HepG2 (cell line): ENCODE results near the gene MNX1. TPM values are rescaled to one million over a fixed set of nuclear protein-coding genes. Genes with fewer than 3 reads are reported as not detected.
A peak's percentile ranks its signal among the peaks of the same experiment; 100 is the strongest.

ENCODE experiments used
- ATAC-seq: fragments of 200-7000 bp; cut with Tn5 transposase; 3 replicates; pipeline ENCODE4 v1.9.1; 2020; ENCODE audit warnings: mild to moderate bottlenecking, moderate library complexity
- BruUV-seq: library from RNA; stranded (reverse); fragments of 400-500 nt; replicated peaks from 2 replicates; lab custom pipeline; 2021; lab: Mats Ljungman, UMichigan
- CTCF ChIA-PET: fragments of 300-600 bp; formaldehyde crosslinking; extraction: SDS; loops from one replicate; lab custom pipeline; 2021; ENCODE audit warnings: low total read pairs, inconsistent platforms, low intra/inter-chr PET ratio; lab: Yijun Ruan, JAX
- POLR2A ChIA-PET: fragments of 350-600 bp; sonication (Branson Sonifier 250); formaldehyde crosslinking; loops from one replicate; lab custom pipeline; 2020; ENCODE audit warnings: antibody characterized with exemption, inconsistent platforms; lab: Yijun Ruan, JAX
- DNase-seq: peaks from one replicate; pipeline ENCODE4 v3.0.0-alpha.2; 2015; ENCODE audit warnings: low spot score
- FAIRE-seq: peaks from 3 replicates; lab custom pipeline; 2011; peaks lifted over from hg19 to GRCh38; lab: Jason Lieb, UNC
- H2AFZ ChIP-seq: one replicate; pipeline ENCODE4 v1.6.1; 2011; ENCODE audit warnings: low read length, inconsistent platforms
- H3K27ac ChIP-seq: fragments of 300-600 bp; 3 replicates; pipeline ENCODE4 v1.8.0; 2011; ENCODE audit warnings: mixed run types, mild to moderate bottlenecking, mixed read lengths, low read length, inconsistent platforms; ENCODE audit not compliant: insufficient read depth; ENCODE audit errors: extremely low read length
- H3K27me3 ChIP-seq, 2 experiments: fragments of 200-600 bp in 1 of 2; 2 replicates in 1 of 2; 3 replicates in 1 of 2; pipeline versions ENCODE4 v1.6.0 to v1.8.0; 2011; ENCODE audit warnings: low read length in 2 of 2, mild to moderate bottlenecking in 2 of 2, moderate library complexity in 2 of 2, inconsistent platforms in 1 of 2; ENCODE audit not compliant: insufficient read depth in 2 of 2, control insufficient read depth in 1 of 2
- H3K36me3 ChIP-seq, 2 experiments: fragments of 200-600 bp in 1 of 2; replicated peaks in 1 of 2; 2 replicates in 1 of 2; 3 replicates in 1 of 2; pipeline versions ENCODE4 v1.5.1 to v1.8.0; 2011; ENCODE audit warnings: low read length in 2 of 2, inconsistent platforms in 1 of 2; ENCODE audit not compliant: insufficient read depth in 2 of 2, control insufficient read depth in 1 of 2
- H3K4me1 ChIP-seq: 2 replicates; pipeline ENCODE4 v1.5.1; 2012; ENCODE audit warnings: low read length, inconsistent platforms; ENCODE audit not compliant: insufficient read depth
- H3K4me2 ChIP-seq: 2 replicates; pipeline ENCODE4 v1.6.0; 2011; ENCODE audit warnings: low read depth, low read length, inconsistent platforms
- H3K4me3 ChIP-seq, 3 experiments: fragments of 200-600 bp in 1 of 3; sonication (generic), shearing (Covaris generic) in 1 of 3; replicated peaks in 1 of 3; 2 replicates each; pipeline ENCODE4 v1.5.1; 2011 to 2016; ENCODE audit warnings: low read length in 3 of 3, inconsistent platforms in 2 of 3, low read depth in 2 of 3, mild to moderate bottlenecking in 2 of 3, control low read depth in 1 of 3, mixed read lengths in 1 of 3; ENCODE audit not compliant: insufficient read depth in 1 of 3
- H3K79me2 ChIP-seq: one replicate; pipeline ENCODE4 v1.6.1; 2011; ENCODE audit warnings: low read length, inconsistent platforms; ENCODE audit not compliant: insufficient read depth
- H3K9ac ChIP-seq: 2 replicates; pipeline ENCODE4 v1.6.0; 2011; ENCODE audit warnings: mild to moderate bottlenecking, low read depth, low read length, inconsistent platforms; ENCODE audit not compliant: insufficient read depth
- H3K9me3 ChIP-seq: 2 replicates; pipeline ENCODE4 v1.5.1; 2012; ENCODE audit warnings: mild to moderate bottlenecking, low read length
- H4K20me1 ChIP-seq: 2 replicates; pipeline ENCODE4 v1.6.0; 2011; ENCODE audit warnings: inconsistent platforms, mild to moderate bottlenecking, low read length, moderate library complexity; ENCODE audit not compliant: insufficient read depth
- ARNT ChIP-seq: fragments of 450-650 bp; IDR thresholded peaks from 2 replicates; pipeline ENCODE4 v1.6.1; 2017
- ATM ChIP-seq: fragments of 450-650 bp; IDR thresholded peaks from 2 replicates; pipeline ENCODE4 v1.7.1; 2017; ENCODE audit warnings: mild to moderate bottlenecking, borderline replicate concordance
- ELF1 ChIP-seq: sonication (generic); formaldehyde crosslinking; IDR thresholded peaks from 2 replicates; pipeline ENCODE4 v1.4.0; 2020; ENCODE audit warnings: missing genetic modification reagents
- HNF4A ChIP-seq: sonication (generic); formaldehyde crosslinking; IDR thresholded peaks from 2 replicates; pipeline ENCODE4 v1.4.0; 2020; ENCODE audit warnings: missing genetic modification reagents
- MAFG ChIP-seq: sonication (generic); formaldehyde crosslinking; IDR thresholded peaks from 2 replicates; pipeline ENCODE4 v1.5.1; 2020; ENCODE audit warnings: mild to moderate bottlenecking, missing genetic modification reagents
- ONECUT2 ChIP-seq: sonication (generic); formaldehyde crosslinking; IDR thresholded peaks from 2 replicates; pipeline ENCODE4 v1.4.0; 2020; ENCODE audit warnings: missing genetic modification reagents
- PHF21A ChIP-seq: sonication (generic); formaldehyde crosslinking; IDR thresholded peaks from 2 replicates; pipeline ENCODE4 v1.5.0; 2020; ENCODE audit warnings: mild to moderate bottlenecking, missing genetic modification reagents
- SOX6 ChIP-seq, 2 experiments: fragments of 450-650 bp in 1 of 2; sonication (generic) in 1 of 2; formaldehyde crosslinking in 1 of 2; IDR thresholded peaks; 2 replicates each; pipeline versions ENCODE4 v1.4.0 to v1.6.1; 2017 to 2020; ENCODE audit warnings: antibody characterized with exemption in 1 of 2, mild to moderate bottlenecking in 1 of 2, missing genetic modification reagents in 1 of 2
- SPEN ChIP-seq: sonication (generic); formaldehyde crosslinking; IDR thresholded peaks from 2 replicates; pipeline ENCODE4 v1.5.1; 2020; ENCODE audit warnings: low read depth, mild to moderate bottlenecking, missing genetic modification reagents
- TFAP4 ChIP-seq: sonication (generic); IDR thresholded peaks from 2 replicates; pipeline ENCODE4 v1.6.1; 2016; ENCODE audit warnings: low read depth, borderline replicate concordance
- ZNF460 ChIP-seq: sonication (generic); formaldehyde crosslinking; IDR thresholded peaks from 2 replicates; pipeline ENCODE4 v1.5.1; 2020; ENCODE audit warnings: missing genetic modification reagents, mild to moderate bottlenecking, borderline replicate concordance
- ZNF720 ChIP-seq: sonication (generic); formaldehyde crosslinking; IDR thresholded peaks from 2 replicates; pipeline ENCODE4 v1.4.0; 2020; ENCODE audit warnings: missing genetic modification reagents
- ZNF839 ChIP-seq: sonication (generic); formaldehyde crosslinking; IDR thresholded peaks from 2 replicates; pipeline ENCODE4 v1.4.0; 2020; ENCODE audit warnings: missing genetic modification reagents, mild to moderate bottlenecking, borderline replicate concordance
- ZNF878 ChIP-seq: sonication (generic); formaldehyde crosslinking; IDR thresholded peaks from 2 replicates; pipeline ENCODE4 v1.8.1; 2023; ENCODE audit warnings: mild to moderate bottlenecking, missing genetic modification reagents, moderate library complexity
- WGBS: methylation state at CpG from one replicate; pipeline ENCODE4 v1.1.6; 2017; ENCODE audit warnings: low lambda C conversion rate; 5-methylcytosine and 5-hydroxymethylcytosine counted together
- in situ Hi-C: cut with HindIII; loops from 2 replicates; pipeline ENCODE4 v1.10.0; 2017; ENCODE audit warnings: low pct_unique_long_range_greater_than_20kb; ENCODE audit not compliant: extremely low pct_ligation_motif_present
- intact Hi-C: fragments of 100-400 bp; cut with micrococcal nuclease; formaldehyde crosslinking; loops from one replicate; pipeline ENCODE4 v1.10.0; 2022; ENCODE audit not compliant: unreplicated experiment
- polyA plus RNA-seq, 8 experiments: library from polyadenylated mRNA; depleted of rRNA in 3 of 8; stranded (reverse) in 7 of 8; unstranded in 1 of 8; fragments of >200 nt; fragmentation: Illumina TruSeq in 4 of 8; extraction: Trizol in 4 of 8; gene quantifications; 2 replicates each; pipeline versions ENCODE4 v1.2.1 to v1.2.3, GENCODE V29; 2011 to 2016; ENCODE audit warnings: low read depth in 4 of 8, missing spikeins in 1 of 8, mixed read lengths in 1 of 8; ENCODE audit not compliant: insufficient read depth in 1 of 8
- total RNA-seq, 5 experiments: library from RNA; depleted of rRNA; stranded (reverse); fragments of >200 nt; fragmentation: Illumina TruSeq; extraction: Trizol; gene quantifications; 2 replicates each; pipeline ENCODE4 v1.2.3, GENCODE V29; 2016; ENCODE audit warnings: low read depth in 1 of 5

Gene MNX1
- total and polyA plus RNA-seq, 2 of the 13 experiments (the other 11 are each of a cell fraction or from before 2014, with no cell fraction given), result 0.94 to 6.1 TPM

GRCh38 chr7:157014635-157015555 is 4.4 kb upstream of the MNX1 start:
- peaks cover 16 to 83% of the 10 kb centered on the region in 2 experiments for H3K27me3 ChIP-seq
- no peaks in the 10 kb centered on the region for H3K79me2 ChIP-seq
- FAIRE-seq, result no peak
- WGBS, result 53% methylated on average over 9 of the region's 12 CpGs
- POLR2A ChIA-PET, result interaction anchor here (1.4 kb wide), 1 partner anchor 123 kb away, joined by 3 read pairs; the partner anchor contains the start of gene UBE3C
- DNase-seq, result no peak
- peak overlapping the region; percentile 49; the same call in 1 of the 2 replicates for H3K4me2 ChIP-seq
- no peak overlapping the region for H3K4me3 ChIP-seq
- H3K4me1 ChIP-seq, result peaks cover 64% of the 10 kb centered on the region
- no peaks in the 10 kb centered on the region for H3K9me3 ChIP-seq
- no peak overlapping the region for H2AFZ ChIP-seq
- CTCF ChIA-PET, result no interaction called here
- no peak for TF ChIP-seq ZNF720
- TF ChIP-seq ARNT, result no peak
- no peaks in the 10 kb centered on the region for H3K36me3 ChIP-seq
- no peaks in the 10 kb centered on the region for H4K20me1 ChIP-seq
- in situ Hi-C loops (no loop called here), intact Hi-C loops (loop anchor here (10.0 kb wide), 1 partner anchor 120 kb away; the partner anchor contains the start of gene UBE3C)
- BruUV-seq, result no TSS peak
- H3K9ac ChIP-seq, result no peak overlapping the region
- no peak overlapping the region for H3K27ac ChIP-seq
- ATAC-seq, result no peak

GRCh38 chr7:157013602-157014549 is 3.4 kb upstream of the MNX1 start:
- BruUV-seq, result no TSS peak
- Histone ChIP-seq H2AFZ (no peak overlapping the region), H3K4me3 (no peak overlapping the region; a peak in 1 of 6 replicates), H3K9ac (no peak overlapping the region), H3K27ac (no peak overlapping the region), H3K36me3 (no peaks in the 10 kb centered on the region), H3K4me1 (peaks cover 62% of the 10 kb centered on the region), H3K79me2 (peaks cover 3% of the 10 kb centered on the region), H4K20me1 (no peaks in the 10 kb centered on the region), H3K9me3 (no peaks in the 10 kb centered on the region), H3K4me2 (peak overlapping the region; percentile 49), H3K27me3 (peaks cover 12 to 77% of the 10 kb centered on the region in 2 experiments)
- FAIRE-seq (no peak), ATAC-seq (peak; percentile 6; the same call in 1 of the 3 replicates), DNase-seq (no peak)
- ChIA-PET CTCF (no interaction called here), POLR2A (interaction anchor here (1.1 to 1.4 kb wide), 2 partner anchors 26 to 124 kb away, joined by 3 read pairs; partner anchors contain the start of gene UBE3C)
- 41% methylated on average over 13 of the region's 13 CpGs for WGBS
- intact Hi-C loops, result loop anchor here (10.0 kb wide), 1 partner anchor 121 kb away; the partner anchor contains the start of gene UBE3C
- in situ Hi-C loops, result no loop called here
- no peak for TF ChIP-seq ZNF839
- TF ChIP-seq MAFG, result no peak
- no peak for TF ChIP-seq ZNF878
- no peak for TF ChIP-seq ATM
- no peak for TF ChIP-seq SPEN
- peak; percentile 90 for TF ChIP-seq TFAP4
- TF ChIP-seq ELF1, result peak; percentile 21; the same call in 1 of the 2 replicates
- TF ChIP-seq HNF4A (CRISPR knock-in tag), result peak; percentile 28; the same call in 1 of the 2 replicates
- no peak for TF ChIP-seq SOX6 (IDR thresholded peaks at IDR 0.05)
- peak; percentile 66 for TF ChIP-seq SOX6 (CRISPR knock-in tag; IDR thresholded peaks at IDR 0.05)
- peak; percentile 79; the same call in 1 of the 2 replicates for TF ChIP-seq ONECUT2 (CRISPR knock-in tag)
- no peak for TF ChIP-seq ZNF460 (CRISPR knock-in tag)
- TF ChIP-seq PHF21A (CRISPR knock-in tag), result peak; percentile 46; the same call in 1 of the 2 replicates
